GM21526 (cell line): Measurements from ENCODE around the gene FGF14.
A peak's percentile ranks its signal among the peaks of the same experiment; 100 is the strongest.

ENCODE experiments used
- ATAC-seq: cut with Tn5 transposase; IDR thresholded peaks from one replicate; pipeline ENCODE4 v1.9.1; 2021; ENCODE audit warnings: moderate library complexity; ENCODE audit not compliant: unreplicated experiment, low FRiP score

The FGF14 gene

DNA sequence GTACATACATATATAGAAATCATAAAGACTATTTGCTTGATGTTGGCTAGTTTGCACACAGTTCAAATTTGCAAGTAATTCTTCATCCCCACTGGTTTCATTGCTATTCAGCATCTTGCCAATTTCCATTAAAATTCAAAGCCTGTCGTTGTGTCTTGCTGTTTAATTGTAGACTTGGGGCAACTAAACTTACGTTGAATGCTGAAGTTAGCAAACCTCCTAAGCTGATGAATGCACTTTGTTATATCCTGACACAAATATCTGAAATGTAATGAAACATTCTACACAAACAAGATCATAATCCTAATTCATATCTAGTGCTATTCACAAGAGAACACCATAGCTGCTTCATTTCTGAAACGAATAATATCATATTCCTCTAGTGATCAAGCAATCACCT, 568.2 kb downstream of the FGF14 start:
- no peak for ATAC-seq

DNA sequence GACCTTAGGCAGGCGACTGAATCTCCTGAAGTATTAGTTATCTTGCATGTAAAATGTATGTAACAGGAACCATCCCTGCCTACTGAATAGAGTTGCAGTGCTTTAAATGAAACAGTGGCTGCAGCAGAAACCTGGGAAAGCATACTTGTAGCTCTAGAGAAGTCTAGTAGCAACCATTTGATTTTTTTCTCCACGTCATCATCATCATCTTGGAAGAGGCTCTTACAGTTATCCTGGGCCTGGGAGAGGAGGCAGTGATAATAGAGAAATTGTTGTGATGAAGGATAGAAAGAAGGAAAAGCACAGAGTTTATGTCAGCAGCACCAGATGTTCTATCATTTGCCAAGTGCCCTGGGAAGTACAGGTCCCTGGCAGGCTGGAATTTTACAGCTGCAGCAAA, 571.8 kb downstream of the FGF14 start:
- ATAC-seq: no peak

DNA sequence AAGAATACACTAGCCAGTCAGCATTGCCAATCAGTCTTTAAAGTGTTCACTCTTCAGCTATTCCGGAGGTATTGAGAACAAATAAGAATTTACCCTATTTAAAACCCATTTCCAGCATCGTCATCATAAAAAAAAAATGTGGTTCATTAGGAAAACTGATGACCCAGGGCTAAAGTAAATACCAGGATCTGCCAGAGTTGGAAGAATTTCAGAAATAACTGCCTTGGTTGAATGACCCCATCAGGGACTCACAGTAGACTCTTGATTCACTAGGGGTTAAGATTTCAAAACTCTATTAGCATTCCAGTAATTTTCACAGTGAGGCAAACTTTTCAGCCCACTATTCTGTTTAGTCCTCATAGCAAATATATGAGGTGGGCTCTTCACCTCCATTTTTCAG, 572.4 kb downstream of the FGF14 start:
- no peak for ATAC-seq

DNA sequence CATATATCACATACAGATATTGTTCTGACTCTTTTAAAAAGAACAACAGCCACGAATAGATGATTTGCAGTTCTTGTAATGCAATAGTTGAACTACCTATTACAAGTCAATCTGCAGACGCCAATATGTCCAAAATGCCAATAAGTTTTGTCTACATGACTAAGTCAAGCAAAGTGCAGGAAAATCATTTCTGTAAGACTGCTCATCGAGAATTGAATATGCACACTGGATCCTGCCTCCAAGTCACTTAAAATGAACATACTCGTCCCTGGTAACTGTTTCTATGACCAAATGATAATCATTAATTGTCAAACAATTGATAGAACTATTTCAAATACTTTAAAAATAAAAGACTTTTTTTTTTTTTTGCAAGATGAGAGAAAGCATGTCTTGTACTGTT, 573.7 kb downstream of the FGF14 start:
- no peak for ATAC-seq

DNA sequence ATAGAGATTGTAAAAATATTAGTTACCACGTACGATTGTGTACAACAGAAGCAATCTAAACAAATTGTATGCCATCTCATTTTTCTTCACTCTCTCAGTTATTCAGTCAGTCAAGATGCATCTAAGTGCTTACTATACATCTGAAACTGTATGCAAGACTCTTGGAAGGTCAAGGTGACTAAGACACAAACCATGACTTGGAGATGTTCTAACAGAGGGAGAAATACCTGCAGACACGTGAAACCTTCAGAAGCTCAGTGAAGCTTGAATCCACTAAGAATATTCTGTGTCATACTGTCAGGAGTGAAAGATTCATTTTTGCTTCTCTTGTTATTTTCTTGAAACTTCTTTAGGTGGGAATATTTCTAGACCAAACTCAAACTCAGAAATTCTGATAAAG, 584.0 kb downstream of the FGF14 start:
- no peak for ATAC-seq

DNA sequence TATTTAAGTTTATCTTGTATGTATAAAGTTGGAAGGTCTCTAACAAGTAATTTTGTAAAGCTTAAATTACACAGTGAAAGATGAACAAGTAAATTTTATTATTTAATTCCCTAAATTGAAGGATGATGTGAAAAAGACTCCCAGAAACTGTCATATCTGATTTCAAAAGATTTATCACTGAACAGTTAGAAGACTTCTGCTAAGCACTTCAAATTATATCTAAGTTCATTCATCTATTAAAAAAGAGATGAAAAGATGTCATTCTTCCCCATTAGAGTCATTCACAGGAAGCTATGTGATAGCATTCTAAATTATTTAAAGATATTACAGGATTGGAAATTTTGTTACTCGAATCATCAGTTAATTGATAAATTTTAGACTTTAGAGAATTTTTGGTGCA, 590.0 kb downstream of the FGF14 start:
- ATAC-seq: no peak

DNA sequence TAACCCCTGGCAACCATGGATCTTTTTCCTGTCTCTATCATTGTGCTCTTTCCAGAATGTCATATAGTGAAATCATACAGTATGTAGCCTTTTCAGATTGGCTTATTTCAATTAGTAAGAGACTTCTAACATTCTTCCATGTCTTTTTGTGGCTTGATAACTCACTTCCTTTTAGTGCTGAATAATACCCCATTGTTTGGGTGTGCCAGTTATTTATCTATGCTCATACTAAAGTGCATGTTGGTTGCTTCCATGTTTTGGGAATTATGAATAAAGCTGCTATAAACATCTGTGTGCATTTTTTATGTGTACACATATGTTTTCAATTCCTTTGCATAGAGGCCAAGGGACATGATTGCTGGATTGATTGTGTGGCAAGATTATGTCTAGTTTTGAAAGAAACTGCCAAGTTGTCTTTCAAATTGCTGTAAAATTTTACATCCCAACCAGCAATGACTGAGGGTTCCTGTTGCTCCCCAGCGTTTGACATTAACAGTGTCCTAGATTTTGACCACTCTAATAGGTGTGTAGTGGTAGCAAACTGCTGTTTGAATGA, 590.5 kb downstream of the FGF14 start:
- no peak for ATAC-seq

DNA sequence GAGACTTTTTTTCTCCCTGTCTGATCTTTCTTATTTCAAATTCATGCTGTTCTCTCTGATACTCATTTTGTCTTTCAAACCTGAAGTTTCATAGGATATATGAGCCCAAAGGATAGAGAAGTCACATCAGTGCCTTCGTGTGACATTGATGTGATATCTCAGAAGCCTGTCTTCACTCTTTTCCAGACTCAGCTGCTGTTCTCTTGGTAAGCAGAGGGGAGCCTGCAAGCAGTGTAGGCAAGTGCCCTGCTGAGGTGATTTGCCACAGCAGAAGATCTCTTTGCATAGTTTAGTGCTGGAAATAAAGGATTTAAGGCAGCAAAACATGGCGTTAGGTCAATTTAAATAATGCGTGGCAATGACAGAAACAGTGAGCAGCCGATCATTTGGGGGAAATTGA, 602.7 kb downstream of the FGF14 start:
- ATAC-seq: no peak

DNA sequence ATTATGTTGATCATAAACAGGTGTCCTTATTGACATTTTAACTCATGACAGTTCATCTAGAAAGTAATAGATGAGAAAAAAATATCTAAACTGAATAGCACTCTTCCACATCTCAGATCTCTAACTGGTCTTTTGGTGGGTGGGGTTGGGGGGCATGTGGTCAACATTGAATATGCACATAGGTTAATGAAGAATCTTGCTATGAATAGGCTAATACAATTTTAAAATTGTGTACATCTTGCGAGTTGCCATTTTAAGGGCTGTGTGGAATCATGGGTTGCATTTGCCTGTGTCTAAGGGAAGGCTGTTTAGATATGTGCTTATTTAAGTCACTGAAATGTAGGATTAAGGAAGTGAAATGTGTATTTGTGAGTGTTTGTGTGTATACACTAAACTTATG, 603.4 kb downstream of the FGF14 start:
- no peak for ATAC-seq

DNA sequence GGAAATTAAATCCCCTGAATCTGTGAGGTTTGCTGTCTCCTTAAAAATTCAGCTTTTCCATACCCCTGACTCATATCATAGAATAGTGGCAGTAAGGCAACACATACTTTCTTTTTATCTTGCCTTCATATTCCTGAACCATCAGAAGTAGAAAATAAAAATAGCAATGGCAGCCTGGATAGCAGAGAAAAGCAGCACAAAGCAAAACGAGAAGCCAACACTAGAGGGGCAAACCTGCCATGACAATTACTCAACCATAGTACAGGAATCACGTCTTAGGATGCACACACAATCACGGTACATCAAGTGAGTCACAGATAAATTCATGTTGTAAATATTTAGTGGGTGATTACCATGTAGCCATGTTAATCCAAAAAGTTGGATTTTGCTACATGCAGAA, 606.4 kb downstream of the FGF14 start:
- no peak for ATAC-seq

DNA sequence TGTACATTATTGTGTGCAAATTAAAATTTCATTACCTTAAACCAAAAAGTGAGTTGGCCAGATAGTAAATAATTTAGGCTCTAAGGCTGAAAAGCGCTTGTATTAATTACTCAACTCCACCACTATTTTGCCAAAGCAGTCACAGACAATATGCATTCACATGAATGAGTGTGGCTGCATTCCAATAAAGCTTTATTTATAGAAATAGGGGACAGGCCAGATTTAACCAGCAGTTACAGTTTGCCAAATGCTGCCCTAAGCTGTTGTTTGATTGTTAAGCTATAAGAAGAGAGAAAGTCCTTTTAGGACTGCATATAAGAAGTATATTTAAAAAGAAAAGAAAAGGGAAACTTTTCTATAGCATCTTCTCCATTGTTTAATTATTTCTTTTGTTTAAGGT, 606.8 kb downstream of the FGF14 start:
- ATAC-seq: no peak

DNA sequence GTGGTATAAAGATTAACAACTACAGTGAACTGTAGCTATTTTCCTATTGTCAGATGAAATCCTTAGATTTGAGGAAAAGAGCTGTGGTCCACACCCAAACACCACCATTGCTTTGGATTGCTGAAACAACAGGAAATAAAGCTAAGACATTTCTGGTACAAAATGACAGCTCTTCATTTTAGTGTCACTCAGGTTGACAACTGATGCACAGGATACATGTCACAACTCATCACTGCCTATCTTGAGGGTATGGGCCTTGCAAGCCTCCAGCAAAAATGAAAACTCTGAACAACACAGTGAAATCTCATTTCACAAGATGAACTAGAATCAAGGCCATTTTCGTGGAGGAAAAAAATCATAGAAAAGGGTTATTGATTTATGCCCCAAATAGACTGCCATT, 609.7 kb downstream of the FGF14 start:
- no peak for ATAC-seq

DNA sequence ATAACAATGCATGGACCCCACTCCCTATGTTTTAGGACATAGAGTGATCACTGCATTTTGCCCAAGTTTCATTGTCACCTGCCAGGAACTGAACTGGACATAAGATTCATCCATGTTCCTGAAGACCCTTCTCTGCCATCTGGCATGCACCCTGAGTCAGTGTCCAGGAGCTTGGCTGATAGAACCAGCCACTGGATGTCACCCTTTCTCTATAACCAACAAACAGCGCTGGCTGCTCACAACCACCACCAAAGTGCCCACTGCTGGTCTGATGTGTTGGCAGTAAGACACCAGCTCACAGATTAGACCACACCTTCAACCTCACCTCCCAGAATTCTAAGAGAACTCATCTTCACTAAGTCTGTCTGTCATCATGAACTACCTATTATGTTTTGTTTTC, 616.0 kb downstream of the FGF14 start:
- ATAC-seq: no peak

DNA sequence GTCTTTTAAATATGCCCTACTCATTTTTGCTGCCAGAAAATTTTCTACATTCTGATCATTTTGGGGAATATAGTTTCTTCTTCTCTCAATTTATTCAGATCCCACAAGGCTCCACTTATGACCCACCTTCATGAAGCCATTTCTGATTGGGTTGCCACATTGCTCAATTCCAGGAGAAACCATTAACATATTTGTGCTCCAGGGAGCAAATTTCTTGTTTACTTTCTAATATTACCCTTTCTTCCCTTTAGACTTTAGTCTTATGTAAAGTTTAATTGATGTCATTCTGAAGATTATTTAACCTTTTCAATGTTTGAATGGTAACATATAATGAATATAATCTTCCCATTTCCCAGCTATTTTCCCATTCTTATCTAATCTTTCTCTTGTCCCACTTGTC, 617.5 kb downstream of the FGF14 start:
- ATAC-seq: no peak

DNA sequence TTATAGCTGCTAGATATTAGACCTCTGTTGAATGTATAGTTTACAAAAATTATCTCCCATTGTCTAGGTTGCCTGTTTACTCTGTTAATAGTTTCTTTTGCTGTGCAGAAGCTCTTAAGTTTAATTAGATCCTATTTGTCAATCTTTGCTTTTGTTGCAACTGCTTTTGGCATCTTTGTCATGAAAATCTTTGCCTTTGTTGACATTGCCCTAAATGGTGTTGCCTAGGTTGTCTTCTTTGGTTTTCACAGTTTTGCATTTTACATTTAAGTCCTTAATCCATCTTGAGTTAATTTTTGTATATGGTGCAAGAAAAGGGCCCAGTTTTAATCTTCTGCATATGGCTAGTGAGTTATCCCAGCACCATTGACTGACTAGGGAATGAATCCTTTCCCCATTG, 618.3 kb downstream of the FGF14 start:
- ATAC-seq: no peak

DNA sequence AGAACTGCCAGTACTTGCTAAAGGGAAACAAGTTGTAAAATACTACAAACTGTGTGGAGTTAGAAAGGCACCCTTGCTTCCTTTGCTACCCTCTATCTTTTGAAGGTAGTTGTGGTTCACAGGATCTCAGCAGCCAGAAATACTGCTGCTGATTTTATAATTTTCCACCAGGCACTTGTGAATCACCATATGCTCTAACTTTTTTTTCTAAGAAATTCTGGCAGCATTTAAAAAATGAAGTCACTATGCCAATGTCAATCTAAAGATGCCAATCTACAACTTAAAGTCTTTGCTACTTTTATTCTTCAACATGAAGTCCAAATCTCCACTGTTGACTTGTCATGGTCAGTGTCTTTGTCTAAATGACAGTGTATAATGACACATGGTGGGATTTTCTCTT, 621.6 kb downstream of the FGF14 start:
- no peak for ATAC-seq

DNA sequence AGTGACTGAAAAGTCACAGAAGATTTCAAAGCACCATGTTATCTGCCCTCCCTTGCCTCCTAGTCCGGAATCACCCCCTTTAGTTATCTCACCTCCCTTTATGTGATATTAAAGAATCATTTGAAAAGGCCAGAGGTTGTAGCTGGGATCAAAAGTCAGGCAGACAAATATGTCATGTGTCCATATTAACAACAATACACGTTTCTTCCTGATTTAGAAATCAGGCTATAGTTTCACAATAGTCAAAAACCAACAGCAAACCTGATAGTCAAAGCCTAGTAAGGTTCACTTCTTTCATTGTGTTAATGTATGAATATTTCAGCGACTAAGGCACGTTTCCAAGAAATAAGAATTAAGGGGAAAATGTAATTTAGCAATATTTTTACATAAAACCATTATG, 622.7 kb downstream of the FGF14 start:
- ATAC-seq: no peak

DNA sequence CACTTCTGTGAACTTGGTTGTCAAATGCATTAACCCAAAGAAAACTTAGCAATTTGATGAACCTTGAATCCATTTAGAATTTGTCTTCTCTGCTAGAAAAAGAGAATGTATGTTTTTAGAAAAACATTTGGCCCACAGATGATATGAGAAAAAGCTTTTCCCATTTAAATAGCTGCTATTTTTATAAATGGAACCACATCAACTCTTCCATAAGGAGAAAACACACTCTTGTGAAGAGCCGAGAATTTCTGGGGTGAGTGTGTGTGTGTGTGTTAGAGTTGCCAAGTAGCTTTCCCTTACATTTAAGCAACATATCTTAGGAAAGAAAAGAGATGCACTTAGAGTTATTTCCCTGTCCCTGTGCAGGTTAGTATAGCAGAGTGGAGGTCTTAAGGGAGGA, 626.6 kb downstream of the FGF14 start:
- no peak for ATAC-seq

DNA sequence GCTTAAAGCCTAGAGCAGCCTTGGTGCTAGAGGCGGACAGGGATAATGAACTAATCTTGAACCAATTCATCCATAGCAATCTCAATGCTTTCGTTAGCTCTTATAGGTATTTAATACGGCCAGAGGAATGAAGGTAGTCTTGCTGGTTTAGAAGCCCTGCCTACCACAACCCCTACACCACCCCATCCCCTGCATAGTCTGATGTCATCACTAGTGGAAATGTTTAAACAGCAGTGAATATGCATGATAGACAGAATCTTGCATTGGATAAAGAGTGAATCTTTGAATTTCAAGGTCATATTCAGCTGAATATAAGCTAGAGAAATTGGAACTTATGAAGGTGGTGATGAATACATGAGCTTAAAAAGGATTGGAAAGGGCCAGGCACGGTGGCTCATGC, 627.5 kb downstream of the FGF14 start:
- no peak for ATAC-seq

DNA sequence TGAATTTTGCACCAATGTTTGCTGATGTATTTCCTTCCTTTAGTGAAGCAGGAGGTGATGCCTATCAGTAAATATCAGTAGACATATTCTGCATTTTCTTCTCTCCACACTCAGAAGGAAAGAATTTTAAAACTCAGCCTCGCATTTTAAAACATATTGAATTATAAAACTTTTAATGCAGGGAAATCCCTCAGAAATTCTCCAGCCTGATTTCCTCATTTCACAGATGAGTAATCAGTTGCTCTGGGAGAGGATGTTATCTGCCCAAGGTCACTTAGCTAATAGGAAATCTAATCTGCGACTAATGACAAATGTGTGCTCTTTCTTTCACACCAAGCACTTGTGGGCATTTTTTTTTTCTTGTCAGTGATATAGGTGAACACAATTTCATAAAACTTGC, 628.8 kb downstream of the FGF14 start:
- ATAC-seq: no peak

DNA sequence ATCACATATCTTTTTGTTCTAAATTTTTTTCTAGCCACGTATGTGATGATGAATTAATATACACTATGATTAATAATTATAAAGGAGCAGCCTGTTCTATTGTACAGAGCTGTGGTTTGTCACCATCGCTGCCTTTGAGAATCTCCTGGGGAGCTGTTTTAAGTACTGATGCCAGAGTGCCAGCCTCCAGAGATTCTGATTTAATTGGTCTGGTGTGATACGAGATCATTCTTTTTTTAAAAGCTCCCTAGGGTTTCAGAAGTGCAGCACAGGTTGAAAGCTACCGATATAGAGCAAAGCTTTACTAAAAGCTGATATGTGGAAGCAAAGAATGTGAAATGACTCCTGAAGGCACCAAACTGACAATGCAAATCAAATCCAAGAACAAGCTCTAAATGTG, 634.7 kb downstream of the FGF14 start:
- ATAC-seq: no peak

DNA sequence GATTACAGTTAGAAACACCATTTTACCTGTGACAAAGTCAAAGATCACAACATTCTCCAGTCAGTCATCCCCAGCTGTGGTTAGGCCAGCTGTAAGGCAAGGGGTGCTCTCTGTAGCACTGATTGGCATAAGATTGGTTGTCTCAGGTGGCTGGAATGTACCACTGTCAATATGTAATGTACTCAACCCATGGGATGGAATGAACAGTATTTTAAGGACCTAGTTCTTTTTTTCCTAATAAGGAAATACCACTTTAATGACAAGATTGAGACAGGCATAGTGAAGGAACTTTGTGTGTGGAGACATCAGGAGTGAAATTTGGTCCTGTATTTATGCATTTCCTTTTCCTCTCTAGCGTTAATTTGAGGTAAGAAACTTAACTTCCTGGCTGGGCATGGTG, 638.7 kb downstream of the FGF14 start:
- no peak for ATAC-seq

DNA sequence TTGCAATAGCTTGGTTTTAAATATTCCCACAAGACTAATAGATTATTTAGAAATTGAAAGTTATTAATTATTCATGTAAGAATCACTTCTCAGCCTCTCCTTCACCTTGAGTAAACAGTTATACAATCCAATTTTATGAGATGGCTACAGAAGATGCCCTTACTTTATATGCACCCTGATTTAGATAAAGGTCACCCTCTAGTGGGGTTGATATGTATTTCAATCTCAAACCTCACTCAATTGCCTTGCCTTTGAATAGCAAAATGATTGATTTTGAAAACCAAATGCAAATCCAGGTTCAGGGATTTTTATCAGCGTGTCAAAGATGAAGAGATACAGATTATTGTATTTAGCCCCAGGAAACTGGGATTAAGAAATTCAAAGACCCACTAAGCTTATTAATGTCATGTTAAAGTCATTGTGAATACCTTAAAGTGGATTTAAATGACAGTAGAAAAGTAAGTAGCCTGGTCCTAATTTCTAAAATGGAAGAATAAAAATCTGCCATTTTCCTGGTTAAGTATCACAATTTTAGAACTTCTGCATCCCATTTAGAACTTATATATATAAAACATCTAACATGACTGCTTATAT, 644.3 kb downstream of the FGF14 start:
- peak; percentile 94 for ATAC-seq
